Measurements from ENCODE around the gene DNAAF5.
"Not testable (repeated sequence)": the region's sequence is repeated elsewhere in the genome, so short reads cannot be mapped to it uniquely, and the experiment has no call there.

The DNAAF5 gene

GRCh38 chr7:727806-728460 is 1.4 kb downstream of the DNAAF5 start:
- intact Hi-C loops (cut with DNase I), result no loop called here

DNA sequence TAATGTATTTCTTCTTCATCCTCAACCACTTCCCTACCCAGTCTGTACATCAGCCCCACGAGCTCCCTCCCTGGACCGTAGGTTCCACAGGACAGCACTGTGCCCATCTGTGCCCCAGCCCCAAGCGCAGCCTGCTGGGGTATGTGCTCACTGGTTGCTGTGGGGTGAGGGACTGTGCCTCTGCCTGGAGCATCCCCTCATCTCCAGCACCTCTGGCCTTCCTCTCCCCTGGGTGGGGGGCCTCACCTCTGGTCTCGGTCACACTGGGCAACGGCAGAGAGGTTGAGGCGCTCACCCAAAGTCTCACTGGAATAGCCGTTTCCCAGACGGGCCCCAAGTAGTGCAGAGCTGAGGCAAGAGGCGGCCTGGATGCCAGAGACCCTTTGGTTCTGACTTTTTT is 2.1 kb downstream of the DNAAF5 start:
- DNase-seq, result peak in 3 of 10 donors; percentile 29 to 66 (median 64)
- intact Hi-C loops (cut with DNase I), result no loop called here

More at GRCh38 chr7:727806-728460, 1.4 kb downstream of the DNAAF5 start:
- peak in 2 of 10 donors; percentile 59 to 64 for DNase-seq

DNA sequence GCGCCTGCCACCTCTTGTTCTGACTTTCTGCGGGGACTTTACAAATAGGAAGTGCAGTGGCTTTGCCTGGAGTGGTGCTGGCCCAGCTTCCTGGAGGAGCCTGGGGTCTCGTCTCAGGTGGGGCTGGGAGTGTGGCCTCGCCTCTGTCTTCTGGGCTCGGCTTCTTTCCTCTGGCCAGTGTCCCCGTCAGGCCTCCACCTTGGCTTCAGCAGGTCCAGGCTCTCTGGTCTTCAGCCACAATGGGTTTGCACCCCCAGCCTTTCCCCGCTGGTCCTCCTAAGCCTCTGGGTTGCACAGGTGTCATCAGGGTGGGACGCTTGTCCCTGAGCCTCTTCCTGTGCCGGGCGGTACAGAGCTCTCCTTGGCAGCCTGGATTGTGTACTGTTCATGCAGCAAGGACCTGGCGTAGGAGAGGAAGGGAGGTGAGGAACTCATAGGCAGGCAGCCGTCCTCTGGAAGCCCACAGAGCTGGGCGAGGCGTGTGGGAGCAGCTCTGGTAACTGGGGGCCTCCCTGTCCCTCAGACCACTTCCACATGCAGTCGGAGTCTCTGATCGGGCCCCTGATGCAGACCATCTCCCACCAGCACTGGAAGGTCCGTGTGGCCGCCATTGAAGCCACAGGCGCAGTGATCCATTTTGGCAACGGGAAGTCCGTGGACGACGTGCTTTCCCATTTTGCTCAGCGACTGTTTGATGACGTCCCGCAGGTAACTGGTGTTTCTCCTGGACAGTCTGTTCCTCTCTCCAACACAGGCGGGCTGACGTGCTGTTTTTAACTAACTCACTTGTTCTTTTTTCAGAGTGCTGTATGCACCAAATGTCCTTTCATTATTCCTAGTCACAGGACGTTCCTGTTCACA is 2.9 kb downstream of the DNAAF5 start:
- peak in 5 of 10 donors; percentile 32 to 87 (median 70) for DNase-seq

GRCh38 chr7:730501-731439 is 4.3 kb downstream of the DNAAF5 start:
- intact Hi-C loops (cut with DNase I), result no loop called here
- DNase-seq, result peak in 3 of 10 donors; percentile 17 to 55 (median 55)

More for the DNA sequence above, 2.9 kb downstream of the DNAAF5 start:
- intact Hi-C loops (cut with DNase I), result no loop called here

- intact Hi-C loops (cut with DNase I), result no loop called here
Observed at GRCh38 chr7:731440-732085, 5.1 kb downstream of the DNAAF5 start.

GRCh38 chr7:732094-732541 is 5.6 kb downstream of the DNAAF5 start:
- peak in 2 of 10 donors; percentile 71 to 86 for DNase-seq
- intact Hi-C loops (cut with DNase I), result no loop called here

More at GRCh38 chr7:731440-732085, 5.1 kb downstream of the DNAAF5 start:
- DNase-seq, result peak in 2 of 10 donors; percentile 59 to 60

- intact Hi-C loops (cut with DNase I), result no loop called here
- DNase-seq, result no peak
Observed at GRCh38 chr7:732556-732955, 6.1 kb downstream of the DNAAF5 start.

DNA sequence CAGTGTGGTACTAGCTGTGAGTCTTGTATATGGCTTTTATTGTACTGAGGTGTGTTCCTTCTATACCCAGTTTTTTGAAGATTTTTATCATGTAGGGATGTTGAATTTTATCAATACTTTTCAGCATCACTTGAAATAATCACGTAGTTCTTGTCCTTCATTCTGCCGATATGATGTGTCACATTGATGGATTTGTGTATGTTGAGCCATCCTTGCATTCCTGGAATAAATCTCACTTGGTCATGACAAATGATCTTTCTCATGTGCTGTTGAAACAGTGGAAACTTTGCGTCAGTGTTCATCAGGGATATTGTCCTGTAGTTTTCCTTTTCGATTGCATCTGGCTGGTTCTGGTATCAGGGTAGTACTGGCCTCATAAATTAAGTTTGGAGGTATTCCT is 7.7 kb downstream of the DNAAF5 start:
- intact Hi-C loops (cut with DNase I), result no loop called here
- DNase-seq, result no peak

GRCh38 chr7:734808-735207 is 8.3 kb downstream of the DNAAF5 start:
- DNase-seq, result peak in 1 of 10 donors; percentile 22
- intact Hi-C loops (cut with DNase I), result no loop called here

GRCh38 chr7:738241-738640 is 11.7 kb downstream of the DNAAF5 start:
- DNase-seq, result no peak
- intact Hi-C loops (cut with DNase I), result no loop called here

- intact Hi-C loops (cut with DNase I), result no loop called here
- peak in 3 of 10 donors; percentile 37 to 70 (median 59) for DNase-seq
Observed at GRCh38 chr7:738723-739454, 12.4 kb downstream of the DNAAF5 start.

DNA sequence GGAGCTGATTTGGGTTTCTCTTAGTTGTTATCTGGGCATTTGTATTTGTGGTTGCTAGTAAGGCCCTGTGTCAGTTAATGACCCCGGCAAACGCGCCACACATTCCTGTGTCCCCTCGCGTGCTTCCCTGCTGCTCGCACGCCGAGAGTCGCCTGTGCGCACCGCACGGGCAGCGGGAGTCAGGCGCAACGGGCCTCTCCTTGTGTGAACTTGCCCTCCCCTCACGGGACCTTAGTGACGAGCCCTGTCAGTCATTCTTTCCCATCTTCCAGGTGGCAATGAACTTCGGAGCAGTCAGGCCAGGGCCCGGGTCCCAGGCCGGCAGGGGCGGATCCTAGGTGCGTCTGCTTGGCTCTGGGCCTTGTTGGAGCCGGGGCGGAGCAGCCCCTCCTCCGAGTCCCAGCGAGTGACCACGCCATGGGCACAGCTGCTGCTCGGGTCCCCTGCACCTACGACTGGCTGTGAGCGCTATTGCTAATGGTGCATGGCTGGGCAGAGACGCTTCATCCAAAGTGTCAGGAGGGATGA is 13.0 kb downstream of the DNAAF5 start:
- peak in 3 of 10 donors; percentile 14 to 83 (median 59) for DNase-seq
- intact Hi-C loops (cut with DNase I), result no loop called here

DNA sequence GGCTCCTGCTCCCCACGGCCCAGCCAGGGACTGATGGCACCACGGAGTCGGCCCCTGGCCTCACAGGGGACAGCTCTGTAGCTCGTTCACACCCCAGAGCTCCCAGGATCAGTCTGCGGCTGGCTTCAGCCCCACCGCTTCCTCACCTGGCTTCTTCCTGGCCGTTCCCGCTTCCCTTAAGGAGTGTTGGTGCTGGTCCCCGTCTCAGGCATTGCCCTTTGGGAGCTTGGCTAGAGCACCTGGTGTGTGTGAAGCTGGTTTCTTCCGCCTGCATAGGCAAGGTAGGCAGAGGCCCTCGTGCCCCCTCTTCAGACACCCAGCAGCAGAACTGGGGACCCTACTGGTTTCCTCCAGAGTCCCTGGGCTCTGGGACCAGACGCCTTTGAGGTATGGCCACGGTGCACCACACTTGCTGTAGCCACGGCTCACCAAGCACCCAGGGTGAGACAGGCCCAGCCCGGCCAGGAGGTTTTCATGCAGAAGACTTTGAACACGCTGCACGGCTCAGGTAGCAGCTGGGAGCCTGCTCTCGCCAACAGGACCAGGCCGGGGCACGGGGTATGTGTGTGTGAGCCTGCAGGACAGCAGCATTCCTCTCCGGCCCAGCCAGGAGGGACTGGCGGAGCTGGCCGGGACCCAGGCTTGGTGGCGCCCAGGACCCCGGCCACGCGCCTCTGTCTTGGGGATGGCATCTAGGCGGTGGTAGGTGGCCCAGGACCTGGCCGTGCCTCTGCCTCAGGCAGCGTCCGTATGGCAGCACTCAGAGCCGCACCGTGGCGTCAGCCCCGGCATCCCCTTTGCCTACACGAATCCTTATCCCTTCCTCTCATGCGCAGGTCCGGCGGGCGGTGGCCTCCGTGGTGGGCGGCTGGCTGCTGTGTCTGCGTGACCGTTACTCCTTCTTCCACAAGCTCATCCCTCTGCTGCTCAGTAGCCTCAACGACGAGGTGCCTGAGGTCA is 13.8 kb downstream of the DNAAF5 start:
- DNase-seq, result peak in 3 of 10 donors; percentile 2 to 83 (median 75)
- intact Hi-C loops (cut with DNase I), result no loop called here

DNA sequence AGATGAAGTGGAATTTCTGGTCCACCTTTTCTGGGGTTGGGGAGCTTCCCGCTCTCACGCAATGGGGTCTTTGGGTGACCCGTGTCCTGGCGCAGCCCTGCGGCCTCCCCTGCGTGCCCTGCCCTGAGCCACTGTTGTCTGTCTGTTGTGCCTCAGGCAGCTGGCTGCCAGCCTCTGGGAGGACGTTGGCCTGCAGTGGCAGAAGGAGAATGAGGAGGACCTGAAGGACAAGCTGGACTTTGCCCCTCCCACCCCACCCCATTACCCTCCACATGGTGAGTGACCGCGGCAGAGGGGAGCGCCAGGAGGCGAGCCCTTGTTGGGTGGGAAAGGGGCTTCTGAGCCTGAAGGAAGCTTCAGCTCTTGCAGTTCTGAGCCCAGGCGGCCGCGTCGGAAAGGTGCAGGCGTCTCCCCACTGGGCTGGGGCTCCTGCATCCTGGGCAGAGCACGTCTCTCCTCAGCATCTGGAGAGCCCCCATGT is 14.7 kb downstream of the DNAAF5 start:
- intact Hi-C loops (cut with DNase I), result no loop called here
- peak in 2 of 10 donors; percentile 58 for DNase-seq

GRCh38 chr7:741850-742249 is 15.4 kb downstream of the DNAAF5 start:
- peak in 2 of 10 donors; percentile 70 to 73 for DNase-seq
- intact Hi-C loops (cut with DNase I), result no loop called here

DNA sequence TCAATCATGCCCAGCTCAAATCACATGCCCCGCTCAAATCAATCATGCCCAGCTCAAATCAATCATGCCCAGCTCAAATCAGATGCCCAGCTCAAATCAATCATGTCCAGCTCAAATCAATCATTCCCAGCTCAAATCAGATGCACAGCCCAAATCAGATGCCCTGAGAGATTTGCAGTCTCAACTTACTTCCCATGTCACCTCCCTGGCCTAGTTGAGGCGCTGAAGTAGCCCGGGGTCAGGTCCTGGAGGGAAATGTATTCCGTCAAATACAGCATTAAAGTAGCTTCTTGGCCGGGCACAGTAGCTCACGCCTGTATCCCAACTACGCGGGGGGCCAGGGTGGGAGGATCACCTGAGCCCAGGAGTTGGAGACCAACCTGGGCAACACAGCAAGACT is 16.3 kb downstream of the DNAAF5 start:
- peak in 2 of 10 donors; percentile 22 to 31 for DNase-seq
- intact Hi-C loops (cut with DNase I), result no loop called here

GRCh38 chr7:743341-744127 is 17.0 kb downstream of the DNAAF5 start:
- peak in 3 of 10 donors; percentile 47 to 85 (median 76) for DNase-seq
- intact Hi-C loops (cut with DNase I), result not testable (repeated sequence)

All from posterior cingulate gyrus (tissue), 11 donors.